ENCODE data around the gene ARNT2.

- TF ChIP-seq CTCF (IDR thresholded peaks at IDR 0.05) (no peak), POLR2A (IDR thresholded peaks at IDR 0.05) (no peak)
Observed at GRCh38 chr15:80570553-80570952, 166.4 kb downstream of the ARNT2 start.
